Uterus (tissue), 2 donors: Measurements from ENCODE around the gene EHMT1.

ENCODE experiments used
- CTCF ChIP-seq, 4 experiments: fragments of 200-600 bp in 2 of 4; fragments of 450-650 bp in 2 of 4; sonication (generic) in 2 of 4; IDR thresholded peaks; one replicate each; pipeline ENCODE4 v1.5.1; 2016 to 2019; ENCODE audit warnings: antibody characterized with exemption in 4 of 4, mild to moderate bottlenecking in 2 of 4, moderate library complexity in 1 of 4
- POLR2A ChIP-seq, 2 donors: fragments of 450-650 bp; IDR thresholded peaks; one replicate each; pipeline ENCODE4 v1.6.1; 2016; ENCODE audit warnings: antibody characterized with exemption in 2 of 2, mild to moderate bottlenecking in 1 of 2, moderate library complexity in 1 of 2

GRCh38 chr9:137669261-137669672 lies 50.5 kb downstream of the EHMT1 start:
- TF ChIP-seq CTCF (IDR thresholded peaks at IDR 0.05) (no peak), POLR2A (IDR thresholded peaks at IDR 0.05) (no peak)
